ENCODE results near the gene ZNF410. TPM values are rescaled to one million over a fixed set of nuclear protein-coding genes. Genes with fewer than 3 reads are reported as not detected.
A peak's percentile ranks its signal among the peaks of the same experiment; 100 is the strongest.
"Not testable (repeated sequence)": the region's sequence is repeated elsewhere in the genome, so short reads cannot be mapped to it uniquely, and the experiment has no call there.

The ZNF410 gene, protein sequence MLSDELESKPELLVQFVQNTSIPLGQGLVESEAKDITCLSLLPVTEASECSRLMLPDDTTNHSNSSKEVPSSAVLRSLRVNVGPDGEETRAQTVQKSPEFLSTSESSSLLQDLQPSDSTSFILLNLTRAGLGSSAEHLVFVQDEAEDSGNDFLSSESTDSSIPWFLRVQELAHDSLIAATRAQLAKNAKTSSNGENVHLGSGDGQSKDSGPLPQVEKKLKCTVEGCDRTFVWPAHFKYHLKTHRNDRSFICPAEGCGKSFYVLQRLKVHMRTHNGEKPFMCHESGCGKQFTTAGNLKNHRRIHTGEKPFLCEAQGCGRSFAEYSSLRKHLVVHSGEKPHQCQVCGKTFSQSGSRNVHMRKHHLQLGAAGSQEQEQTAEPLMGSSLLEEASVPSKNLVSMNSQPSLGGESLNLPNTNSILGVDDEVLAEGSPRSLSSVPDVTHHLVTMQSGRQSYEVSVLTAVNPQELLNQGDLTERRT
- 52.6 and 73.6 TPM in 2 replicates for total RNA-seq (ENCODE audit: low replicate concordance)

DNA sequence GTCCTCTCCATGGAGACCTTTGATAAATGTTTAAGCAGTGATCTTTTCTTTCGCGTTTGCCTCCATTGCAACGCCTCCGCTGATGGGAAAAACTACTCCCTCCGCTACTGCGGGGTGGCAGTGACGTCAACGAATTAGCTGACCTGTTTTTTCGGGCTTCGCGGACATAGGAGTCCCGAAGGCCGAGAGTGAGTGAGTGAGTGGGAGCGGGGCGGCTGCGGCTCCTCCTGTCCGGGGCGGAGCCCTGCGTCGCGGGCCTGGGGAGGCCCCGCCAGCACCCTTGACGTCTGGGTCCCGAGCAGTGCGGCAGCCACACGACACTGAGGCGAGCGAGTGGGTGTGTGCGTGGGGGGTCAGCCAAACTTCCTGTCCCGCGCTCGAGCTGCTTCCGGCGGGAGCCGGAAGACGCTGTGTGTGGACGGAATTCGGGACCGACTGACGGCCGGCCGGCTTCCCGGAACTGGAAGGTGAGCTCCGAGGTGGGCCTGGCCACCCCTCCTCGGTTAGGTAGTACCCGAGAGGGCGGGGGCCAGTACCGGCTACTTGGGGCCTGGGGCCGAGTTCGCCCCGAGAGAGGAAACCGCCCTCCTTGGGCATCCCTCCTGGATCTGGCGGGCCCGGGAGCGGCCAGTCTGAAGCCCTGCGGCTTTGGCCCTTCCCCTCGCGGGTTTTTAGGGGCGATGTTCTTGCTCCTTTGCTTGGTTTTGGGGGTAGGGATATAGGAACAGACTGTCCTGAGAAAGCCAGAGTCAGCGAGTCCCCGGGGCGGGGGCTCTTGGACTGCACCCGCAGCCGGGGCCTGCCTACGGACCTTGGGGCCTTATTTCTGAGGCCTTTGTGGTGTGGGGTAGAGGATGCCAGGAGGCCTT, at the start of gene ZNF410:
Gene ZNF410, plus strand, starts transcription at position 411 of the 869 bp plus-strand sequence. CDS start 5,317 bp downstream, outside the sequence.
- peak within 1 kb of the TSS; percentile 80 for H3K4me3 ChIP-seq (ENCODE audit: low read depth, low read length)
- DNase-seq (ENCODE audit: low read depth): peak; percentile 95
- TF ChIP-seq, protein P1, sequence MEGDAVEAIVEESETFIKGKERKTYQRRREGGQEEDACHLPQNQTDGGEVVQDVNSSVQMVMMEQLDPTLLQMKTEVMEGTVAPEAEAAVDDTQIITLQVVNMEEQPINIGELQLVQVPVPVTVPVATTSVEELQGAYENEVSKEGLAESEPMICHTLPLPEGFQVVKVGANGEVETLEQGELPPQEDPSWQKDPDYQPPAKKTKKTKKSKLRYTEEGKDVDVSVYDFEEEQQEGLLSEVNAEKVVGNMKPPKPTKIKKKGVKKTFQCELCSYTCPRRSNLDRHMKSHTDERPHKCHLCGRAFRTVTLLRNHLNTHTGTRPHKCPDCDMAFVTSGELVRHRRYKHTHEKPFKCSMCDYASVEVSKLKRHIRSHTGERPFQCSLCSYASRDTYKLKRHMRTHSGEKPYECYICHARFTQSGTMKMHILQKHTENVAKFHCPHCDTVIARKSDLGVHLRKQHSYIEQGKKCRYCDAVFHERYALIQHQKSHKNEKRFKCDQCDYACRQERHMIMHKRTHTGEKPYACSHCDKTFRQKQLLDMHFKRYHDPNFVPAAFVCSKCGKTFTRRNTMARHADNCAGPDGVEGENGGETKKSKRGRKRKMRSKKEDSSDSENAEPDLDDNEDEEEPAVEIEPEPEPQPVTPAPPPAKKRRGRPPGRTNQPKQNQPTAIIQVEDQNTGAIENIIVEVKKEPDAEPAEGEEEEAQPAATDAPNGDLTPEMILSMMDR (IDR thresholded peaks at IDR 0.05; ENCODE audit: insufficient read depth, low read length): no peak

DNA sequence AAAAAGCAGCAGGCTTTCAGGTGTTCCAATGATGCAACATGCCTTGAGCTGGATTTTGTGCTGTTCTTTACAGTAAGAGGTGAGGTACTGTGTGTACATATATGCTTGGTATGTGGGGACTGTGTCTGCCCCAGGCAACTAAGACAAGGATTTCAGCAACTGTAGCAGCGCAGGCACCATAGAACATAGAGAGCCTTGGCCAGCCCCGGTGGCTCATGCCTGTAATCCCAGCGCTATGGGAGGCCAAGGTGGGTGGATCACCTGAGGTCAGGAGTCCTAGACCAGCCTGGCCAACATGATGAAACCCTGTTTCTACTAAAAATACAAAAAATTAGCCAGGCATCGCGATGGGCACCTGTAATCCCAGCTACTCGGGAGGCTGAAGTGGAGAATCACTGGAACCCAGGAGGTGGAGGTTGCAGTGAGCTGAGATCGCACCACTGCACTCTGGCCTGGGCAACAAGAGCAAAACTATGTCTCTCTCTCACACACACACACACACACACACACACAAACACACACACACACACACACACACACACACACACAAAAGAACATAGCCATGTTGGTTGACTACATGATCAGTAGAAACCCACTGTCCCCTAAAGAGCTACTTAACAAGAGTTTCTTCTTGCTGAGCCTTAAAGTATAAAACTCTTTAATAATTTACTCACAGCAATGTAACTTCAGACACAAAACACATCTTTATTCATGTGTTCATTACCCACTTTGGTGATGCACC, 48.2 kb upstream of the ZNF410 start:
- not testable (repeated sequence) for H3K4me3 ChIP-seq (ENCODE audit: low read depth, low read length); DNase-seq (ENCODE audit: low read depth)

DNA sequence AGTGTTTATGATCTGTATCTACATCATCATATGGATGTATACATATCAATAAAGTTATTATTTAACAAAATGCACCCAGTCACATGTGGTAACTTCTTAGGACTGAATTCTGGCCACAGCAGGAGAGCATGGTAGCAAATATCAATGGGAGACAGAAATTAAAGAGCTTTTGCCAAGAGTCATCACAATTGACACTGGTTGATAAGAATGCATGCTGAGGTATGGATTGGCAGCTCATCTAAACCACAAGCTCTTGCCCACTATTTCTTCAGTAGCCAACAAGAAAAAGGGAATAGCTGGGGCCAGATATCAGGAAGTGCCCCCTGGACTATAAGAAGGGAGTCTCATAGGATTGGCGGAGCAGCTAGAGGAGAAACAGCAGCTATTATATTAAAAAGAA, 44.5 kb upstream of the ZNF410 start:
- DNase-seq (ENCODE audit: low read depth): no peak
- TF ChIP-seq, protein P1 (IDR thresholded peaks at IDR 0.05; ENCODE audit: insufficient read depth, low read length): no peak
- H3K4me3 ChIP-seq (ENCODE audit: low read depth, low read length): no peak overlapping the region

DNA sequence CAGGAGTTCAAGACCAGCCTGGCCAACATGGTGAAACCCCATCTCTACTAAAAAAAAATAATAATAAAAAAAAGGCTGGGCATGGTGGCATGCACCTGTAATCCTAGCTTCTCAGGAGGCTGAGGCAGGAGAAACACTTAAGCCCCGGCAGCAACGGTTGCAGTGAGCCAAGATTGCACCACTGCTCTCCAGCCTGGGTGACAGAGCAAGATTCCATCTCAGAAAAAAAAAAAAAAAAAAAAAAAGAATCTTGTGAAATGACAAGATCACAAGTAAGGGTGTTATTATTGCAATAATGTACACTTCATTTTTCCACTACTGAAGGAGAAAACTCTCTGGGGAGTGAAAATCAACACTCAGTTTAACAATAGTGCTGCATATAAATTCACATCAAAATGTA, 43.8 kb upstream of the ZNF410 start:
- DNase-seq (ENCODE audit: low read depth): no peak
- TF ChIP-seq, protein P1 (IDR thresholded peaks at IDR 0.05; ENCODE audit: insufficient read depth, low read length): no peak
- H3K4me3 ChIP-seq (ENCODE audit: low read depth, low read length): no peak overlapping the region

DNA sequence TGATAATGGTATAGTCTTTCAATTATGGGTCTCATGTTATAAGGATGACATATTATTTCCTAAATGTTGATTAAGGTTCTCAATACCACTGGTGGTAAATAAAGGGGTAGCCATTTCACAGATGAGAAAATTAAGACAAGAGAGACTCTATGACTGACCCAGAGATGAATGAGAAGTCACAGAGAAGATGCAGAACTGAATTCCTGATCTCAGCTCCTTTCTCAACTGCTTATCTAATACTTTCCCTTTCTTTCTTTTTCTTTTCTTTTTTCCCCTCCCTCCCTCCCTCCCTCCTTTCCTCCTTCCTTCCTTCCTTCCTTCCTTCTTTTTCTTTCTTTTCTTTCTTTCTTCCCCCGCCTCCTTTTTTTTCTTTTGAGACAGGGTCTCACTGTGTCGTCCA, 43.4 kb upstream of the ZNF410 start:
- DNase-seq (ENCODE audit: low read depth): no peak
- no peak overlapping the region for H3K4me3 ChIP-seq (ENCODE audit: low read depth, low read length)
- TF ChIP-seq, protein P1 (IDR thresholded peaks at IDR 0.05; ENCODE audit: insufficient read depth, low read length): no peak

DNA sequence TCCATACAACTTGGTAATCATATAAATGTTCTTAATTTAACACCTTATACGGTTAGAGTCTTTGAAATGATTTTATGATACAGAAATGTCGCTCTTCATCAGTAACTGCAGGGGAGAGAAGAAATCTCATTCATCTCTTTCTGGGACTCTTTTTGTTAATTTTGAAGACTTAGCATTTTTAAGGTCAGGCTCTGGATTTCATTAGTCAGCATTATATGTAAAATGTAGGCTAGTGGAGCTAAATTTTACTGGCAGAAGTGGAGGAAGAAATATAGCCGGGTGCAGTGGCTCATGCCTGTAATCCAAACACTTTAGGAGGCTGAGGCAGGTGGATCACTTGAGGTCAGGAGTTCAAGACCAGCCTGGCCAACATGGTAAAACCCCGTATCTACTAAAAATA, 39.7 kb upstream of the ZNF410 start:
- no peak for DNase-seq (ENCODE audit: low read depth)
- TF ChIP-seq, protein P1 (IDR thresholded peaks at IDR 0.05; ENCODE audit: insufficient read depth, low read length): no peak
- H3K4me3 ChIP-seq (ENCODE audit: low read depth, low read length): no peak overlapping the region
